ENCODE data around the gene MRPS7.
A peak's percentile ranks its signal among the peaks of the same experiment; 100 is the strongest.

The MRPS7 gene

DNA sequence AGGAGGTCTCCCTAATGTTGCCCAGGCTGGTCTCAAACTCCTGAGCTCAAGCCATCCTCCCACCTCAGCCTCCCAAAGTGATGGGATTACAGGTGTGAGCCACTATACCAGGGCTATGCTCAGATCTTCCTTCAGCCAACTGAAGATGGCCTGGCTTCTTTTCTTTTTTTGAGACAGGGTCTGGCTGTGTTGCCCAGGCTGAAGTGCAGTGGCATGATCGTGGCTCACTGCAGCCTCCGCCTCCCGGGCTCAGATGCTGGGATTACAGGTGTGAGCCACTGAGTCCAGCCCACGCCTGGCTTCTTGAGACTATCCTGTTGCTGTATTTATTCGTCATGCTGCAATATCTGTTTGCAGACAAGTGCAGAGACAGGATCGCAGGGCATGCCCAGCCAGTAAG is 23.4 kb downstream of the MRPS7 start:
- H3K4me1 ChIP-seq (ENCODE audit: control insufficient read depth, insufficient read depth, low read length), result peaks cover 4% of the 10 kb centered on the region; the same call in 1 of the 2 replicates
- H3K36me3 ChIP-seq (ENCODE audit: control insufficient read depth in 2 of 2, insufficient read depth in 1 of 2, low read length in 2 of 2), result peaks cover 31 to 43% of the 10 kb centered on the region in 2 experiments
- TF ChIP-seq KLF7 (tag by site-specific recombination; IDR thresholded peaks at IDR 0.05; ENCODE audit: borderline replicate concordance) (no peak), ZNF121 (tag by site-specific recombination; IDR thresholded peaks at IDR 0.05) (peak; percentile 74; the same call in 1 of the 2 replicates), ZNF37A (tag by site-specific recombination; IDR thresholded peaks at IDR 0.05) (no peak)
- TF ChIP-seq, protein P1, sequence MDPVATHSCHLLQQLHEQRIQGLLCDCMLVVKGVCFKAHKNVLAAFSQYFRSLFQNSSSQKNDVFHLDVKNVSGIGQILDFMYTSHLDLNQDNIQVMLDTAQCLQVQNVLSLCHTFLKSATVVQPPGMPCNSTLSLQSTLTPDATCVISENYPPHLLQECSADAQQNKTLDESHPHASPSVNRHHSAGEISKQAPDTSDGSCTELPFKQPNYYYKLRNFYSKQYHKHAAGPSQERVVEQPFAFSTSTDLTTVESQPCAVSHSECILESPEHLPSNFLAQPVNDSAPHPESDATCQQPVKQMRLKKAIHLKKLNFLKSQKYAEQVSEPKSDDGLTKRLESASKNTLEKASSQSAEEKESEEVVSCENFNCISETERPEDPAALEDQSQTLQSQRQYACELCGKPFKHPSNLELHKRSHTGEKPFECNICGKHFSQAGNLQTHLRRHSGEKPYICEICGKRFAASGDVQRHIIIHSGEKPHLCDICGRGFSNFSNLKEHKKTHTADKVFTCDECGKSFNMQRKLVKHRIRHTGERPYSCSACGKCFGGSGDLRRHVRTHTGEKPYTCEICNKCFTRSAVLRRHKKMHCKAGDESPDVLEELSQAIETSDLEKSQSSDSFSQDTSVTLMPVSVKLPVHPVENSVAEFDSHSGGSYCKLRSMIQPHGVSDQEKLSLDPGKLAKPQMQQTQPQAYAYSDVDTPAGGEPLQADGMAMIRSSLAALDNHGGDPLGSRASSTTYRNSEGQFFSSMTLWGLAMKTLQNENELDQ (tag by site-specific recombination; IDR thresholded peaks at IDR 0.05; ENCODE audit: low read depth), result no peak
- no peaks in the 10 kb centered on the region for H3K9me3 ChIP-seq (ENCODE audit: control insufficient read depth, insufficient read depth, low read depth, low read length)
- no peak overlapping the region for H3K27ac ChIP-seq (ENCODE audit: extremely low read depth, low read depth, low read length)
- ChIA-PET CTCF (interaction anchor here (0.5 to 2.2 kb wide), 4 partner anchors 13 to 721 kb away, joined by 3 to 13 read pairs (median 4); partner anchors contain the start of gene MIF4GD), POLR2A (interaction anchor here (0.7 to 1.7 kb wide), 4 partner anchors 13 to 121 kb away, joined by 3 to 7 read pairs (median 5); partner anchors contain the start of genes GRB2 and MIF4GD)
- H3K4me3 ChIP-seq (ENCODE audit: low read depth, low read length), result no peak overlapping the region

DNA sequence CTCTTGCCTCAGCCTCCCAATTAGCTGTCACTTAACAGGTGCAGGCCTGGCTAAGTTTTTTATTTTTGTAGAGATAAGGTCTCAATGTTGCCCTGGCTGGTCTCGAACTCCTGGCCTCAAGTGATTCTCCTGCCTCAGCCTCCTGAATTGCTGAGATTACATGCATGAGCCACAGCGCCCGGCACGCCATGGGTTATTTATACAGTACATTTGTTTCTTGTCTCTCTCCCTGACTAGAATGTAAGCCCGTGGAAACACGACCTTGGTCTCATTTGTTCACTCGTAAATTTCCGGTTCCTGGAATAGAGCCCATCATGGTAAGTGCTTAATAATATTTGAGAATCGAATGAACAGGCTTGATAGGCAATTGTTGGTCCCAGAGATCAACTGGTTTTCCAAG is 25.5 kb downstream of the MRPS7 start:
- TF ChIP-seq ZNF558 (tag by site-specific recombination; IDR thresholded peaks at IDR 0.05) (no peak), OSR2 (tag by site-specific recombination; IDR thresholded peaks at IDR 0.05) (no peak), ZNF501 (tag by site-specific recombination; IDR thresholded peaks at IDR 0.05) (no peak), ZNF621 (tag by site-specific recombination; IDR thresholded peaks at IDR 0.05) (no peak)
- TF ChIP-seq, protein P2, sequence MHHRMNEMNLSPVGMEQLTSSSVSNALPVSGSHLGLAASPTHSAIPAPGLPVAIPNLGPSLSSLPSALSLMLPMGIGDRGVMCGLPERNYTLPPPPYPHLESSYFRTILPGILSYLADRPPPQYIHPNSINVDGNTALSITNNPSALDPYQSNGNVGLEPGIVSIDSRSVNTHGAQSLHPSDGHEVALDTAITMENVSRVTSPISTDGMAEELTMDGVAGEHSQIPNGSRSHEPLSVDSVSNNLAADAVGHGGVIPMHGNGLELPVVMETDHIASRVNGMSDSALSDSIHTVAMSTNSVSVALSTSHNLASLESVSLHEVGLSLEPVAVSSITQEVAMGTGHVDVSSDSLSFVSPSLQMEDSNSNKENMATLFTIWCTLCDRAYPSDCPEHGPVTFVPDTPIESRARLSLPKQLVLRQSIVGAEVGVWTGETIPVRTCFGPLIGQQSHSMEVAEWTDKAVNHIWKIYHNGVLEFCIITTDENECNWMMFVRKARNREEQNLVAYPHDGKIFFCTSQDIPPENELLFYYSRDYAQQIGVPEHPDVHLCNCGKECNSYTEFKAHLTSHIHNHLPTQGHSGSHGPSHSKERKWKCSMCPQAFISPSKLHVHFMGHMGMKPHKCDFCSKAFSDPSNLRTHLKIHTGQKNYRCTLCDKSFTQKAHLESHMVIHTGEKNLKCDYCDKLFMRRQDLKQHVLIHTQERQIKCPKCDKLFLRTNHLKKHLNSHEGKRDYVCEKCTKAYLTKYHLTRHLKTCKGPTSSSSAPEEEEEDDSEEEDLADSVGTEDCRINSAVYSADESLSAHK (tag by site-specific recombination; IDR thresholded peaks at IDR 0.05), result no peak
- Histone ChIP-seq H3K4me3 (ENCODE audit: low read depth, low read length) (no peak overlapping the region), H3K4me1 (ENCODE audit: control insufficient read depth, insufficient read depth, low read length) (peaks cover 4% of the 10 kb centered on the region; the same call in 1 of the 2 replicates), H3K9me3 (ENCODE audit: control insufficient read depth, insufficient read depth, low read depth, low read length) (no peaks in the 10 kb centered on the region), H3K36me3 (ENCODE audit: control insufficient read depth in 2 of 2, insufficient read depth in 1 of 2, low read length in 2 of 2) (peaks cover 17 to 29% of the 10 kb centered on the region in 2 experiments), H3K27ac (ENCODE audit: extremely low read depth, low read depth, low read length) (no peak overlapping the region)
- POLR2A ChIA-PET, result no interaction called here
- CTCF ChIA-PET, result interaction anchor here (0.6 to 1.8 kb wide), 2 partner anchors 16 to 119 kb away, joined by 4 to 5 read pairs; partner anchors contain the start of genes GRB2 and MIF4GD

DNA sequence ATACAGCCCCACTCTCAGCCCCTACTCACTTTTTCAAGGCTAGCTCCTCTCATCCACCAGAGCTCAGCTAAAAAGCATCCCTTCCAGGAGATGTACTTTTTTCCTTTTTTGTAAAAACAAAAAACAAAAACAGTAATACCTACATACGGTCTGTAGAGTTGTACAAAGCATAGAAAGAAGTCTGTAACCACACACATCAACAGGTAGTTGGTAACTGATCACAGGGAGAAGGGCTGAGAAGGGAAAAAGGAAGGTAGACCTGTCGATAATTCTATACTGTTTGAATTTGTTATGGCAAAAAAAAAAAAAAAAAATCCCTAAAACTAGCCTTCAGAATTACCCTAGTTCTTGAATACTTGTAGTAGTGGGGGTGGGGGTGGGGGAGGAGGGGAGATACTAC is 26.7 kb downstream of the MRPS7 start:
- peak overlapping the region; percentile 79 for H3K4me3 ChIP-seq (ENCODE audit: low read depth, low read length)
- no peaks in the 10 kb centered on the region for H3K9me3 ChIP-seq (ENCODE audit: control insufficient read depth, insufficient read depth, low read depth, low read length)
- ChIA-PET POLR2A (interaction anchor here (1.1 to 2.7 kb wide), 21 partner anchors 8 to 568 kb away, joined by 3 to 111 read pairs (median 7); partner anchors contain the start of genes FDXR, GGA3, GRB2 and JPT1), CTCF (interaction anchor here (1.4 to 2.2 kb wide), 5 partner anchors 9 to 134 kb away, joined by 4 to 22 read pairs (median 5); partner anchors contain the start of gene MIF4GD)
- no peak for TF ChIP-seq ZFP69B (tag by site-specific recombination; IDR thresholded peaks at IDR 0.05)
- TF ChIP-seq SCRT2 (tag by site-specific recombination; IDR thresholded peaks at IDR 0.05), result peak; percentile 90
- peak; percentile 84 for TF ChIP-seq SCRT1 (tag by site-specific recombination; IDR thresholded peaks at IDR 0.05; ENCODE audit: borderline replicate concordance)
- TF ChIP-seq, protein P3, sequence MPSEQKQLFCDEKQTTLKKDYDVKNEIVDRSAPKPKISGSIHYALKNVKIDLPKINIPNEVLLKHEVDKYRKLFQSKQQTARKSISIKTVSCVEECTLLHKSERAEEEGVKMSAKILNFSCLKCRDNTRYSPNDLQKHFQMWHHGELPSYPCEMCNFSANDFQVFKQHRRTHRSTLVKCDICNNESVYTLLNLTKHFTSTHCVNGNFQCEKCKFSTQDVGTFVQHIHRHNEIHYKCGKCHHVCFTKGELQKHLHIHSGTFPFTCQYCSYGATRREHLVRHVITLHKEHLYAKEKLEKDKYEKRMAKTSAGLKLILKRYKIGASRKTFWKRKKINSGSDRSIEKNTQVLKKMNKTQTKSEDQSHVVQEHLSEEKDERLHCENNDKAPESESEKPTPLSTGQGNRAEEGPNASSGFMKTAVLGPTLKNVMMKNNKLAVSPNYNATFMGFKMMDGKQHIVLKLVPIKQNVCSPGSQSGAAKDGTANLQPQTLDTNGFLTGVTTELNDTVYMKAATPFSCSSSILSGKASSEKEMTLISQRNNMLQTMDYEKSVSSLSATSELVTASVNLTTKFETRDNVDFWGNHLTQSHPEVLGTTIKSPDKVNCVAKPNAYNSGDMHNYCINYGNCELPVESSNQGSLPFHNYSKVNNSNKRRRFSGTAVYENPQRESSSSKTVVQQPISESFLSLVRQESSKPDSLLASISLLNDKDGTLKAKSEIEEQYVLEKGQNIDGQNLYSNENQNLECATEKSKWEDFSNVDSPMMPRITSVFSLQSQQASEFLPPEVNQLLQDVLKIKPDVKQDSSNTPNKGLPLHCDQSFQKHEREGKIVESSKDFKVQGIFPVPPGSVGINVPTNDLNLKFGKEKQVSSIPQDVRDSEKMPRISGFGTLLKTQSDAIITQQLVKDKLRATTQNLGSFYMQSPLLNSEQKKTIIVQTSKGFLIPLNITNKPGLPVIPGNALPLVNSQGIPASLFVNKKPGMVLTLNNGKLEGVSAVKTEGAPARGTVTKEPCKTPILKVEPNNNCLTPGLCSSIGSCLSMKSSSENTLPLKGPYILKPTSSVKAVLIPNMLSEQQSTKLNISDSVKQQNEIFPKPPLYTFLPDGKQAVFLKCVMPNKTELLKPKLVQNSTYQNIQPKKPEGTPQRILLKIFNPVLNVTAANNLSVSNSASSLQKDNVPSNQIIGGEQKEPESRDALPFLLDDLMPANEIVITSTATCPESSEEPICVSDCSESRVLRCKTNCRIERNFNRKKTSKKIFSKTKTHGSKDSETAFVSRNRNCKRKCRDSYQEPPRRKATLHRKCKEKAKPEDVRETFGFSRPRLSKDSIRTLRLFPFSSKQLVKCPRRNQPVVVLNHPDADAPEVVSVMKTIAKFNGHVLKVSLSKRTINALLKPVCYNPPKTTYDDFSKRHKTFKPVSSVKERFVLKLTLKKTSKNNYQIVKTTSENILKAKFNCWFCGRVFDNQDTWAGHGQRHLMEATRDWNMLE (tag by site-specific recombination; conservative IDR thresholded peaks at IDR 0.05; ENCODE audit: low read depth), result no peak
- peaks cover 4% of the 10 kb centered on the region; the same call in 1 of the 2 replicates for H3K4me1 ChIP-seq (ENCODE audit: control insufficient read depth, insufficient read depth, low read length)
- peaks cover 15 to 25% of the 10 kb centered on the region in 2 experiments for H3K36me3 ChIP-seq (ENCODE audit: control insufficient read depth in 2 of 2, insufficient read depth in 1 of 2, low read length in 2 of 2)
- H3K27ac ChIP-seq (ENCODE audit: extremely low read depth, low read depth, low read length), result peak overlapping the region; percentile 39; the same call in 1 of the 2 replicates

Data from HEK293 (cell line).